GM12878 (cell line): ENCODE data around the gene SIRT7. TPM values are rescaled to one million over a fixed set of nuclear protein-coding genes. Genes with fewer than 3 reads are reported as not detected.

Source experiments
- ATAC-seq: fragments of 200-7000 bp; cut with Tn5 transposase; 3 replicates; pipeline ENCODE4 v1.9.1; 2020; ENCODE audit warnings: mild to moderate bottlenecking, moderate library complexity
- BruUV-seq: library from RNA; stranded (reverse); fragments of 400-500 nt; replicated peaks from 2 replicates; lab custom pipeline; 2021; lab: Mats Ljungman, UMichigan
- CTCF ChIA-PET: fragments of 300-600 bp; sonication (Branson Sonifier 250); formaldehyde crosslinking; extraction: SDS; loops from one replicate; lab custom pipeline; 2021; ENCODE audit warnings: inconsistent platforms; lab: Yijun Ruan, JAX
- POLR2A ChIA-PET: fragments of 350-600 bp; formaldehyde crosslinking; extraction: SDS; loops from one replicate; lab custom pipeline; 2021; ENCODE audit warnings: inconsistent platforms; lab: Charles Lee
- RAD21 ChIA-PET: fragments of 300-600 bp; sonication (Branson Sonifier 250); formaldehyde crosslinking; loops from one replicate; lab custom pipeline; 2023; ENCODE audit warnings: antibody characterized with exemption; ENCODE audit not compliant: unreplicated experiment; lab: Charles Lee
- SMC1A ChIA-PET: fragments of 300-600 bp; sonication (Branson Sonifier 250); formaldehyde crosslinking; loops from one replicate; lab custom pipeline; 2023; ENCODE audit not compliant: unreplicated experiment, uncharacterized antibody; lab: Charles Lee
- DNase-seq: peaks from one replicate; pipeline ENCODE4 v3.0.0-alpha.2; 2011; ENCODE audit warnings: low read depth, low spot score
- FAIRE-seq: peaks from 3 replicates; lab custom pipeline; 2011; peaks lifted over from hg19 to GRCh38; lab: Jason Lieb, UNC
- H2AFZ ChIP-seq: 2 replicates; pipeline ENCODE4 v1.6.0; 2011; ENCODE audit warnings: low read depth, low read length, control low read depth; ENCODE audit not compliant: control insufficient read depth
- H3K27ac ChIP-seq: 2 replicates; pipeline ENCODE4 v1.5.1; 2011; ENCODE audit warnings: control low read depth; ENCODE audit not compliant: control insufficient read depth, insufficient read depth
- H3K27me3 ChIP-seq, 2 experiments: replicated peaks in 1 of 2; 2 replicates each; pipeline versions ENCODE4 v1.6.0 to v1.6.1; 2011; ENCODE audit warnings: low read length in 1 of 2; ENCODE audit not compliant: control insufficient read depth in 2 of 2, insufficient read depth in 2 of 2
- H3K36me3 ChIP-seq, 2 experiments: 2 replicates each; pipeline ENCODE4 v1.5.1; 2011; ENCODE audit warnings: low read length in 1 of 2; ENCODE audit not compliant: control insufficient read depth in 2 of 2, insufficient read depth in 2 of 2
- H3K4me1 ChIP-seq: 2 replicates; pipeline ENCODE4 v1.6.1; 2011; ENCODE audit warnings: mild to moderate bottlenecking, low read length, moderate library complexity, mixed read lengths; ENCODE audit not compliant: control insufficient read depth, insufficient read depth
- H3K4me2 ChIP-seq: 2 replicates; pipeline ENCODE4 v1.6.0; 2011; ENCODE audit warnings: control low read depth; ENCODE audit not compliant: control insufficient read depth, insufficient read depth
- H3K4me3 ChIP-seq: fragments of 200-600 bp; sonication (generic); 2 replicates; pipeline ENCODE4 v1.5.1; 2016
- H3K79me2 ChIP-seq: 2 replicates; pipeline ENCODE4 v1.6.0; 2011; ENCODE audit warnings: low read length; ENCODE audit not compliant: control insufficient read depth, insufficient read depth
- H3K9ac ChIP-seq: 2 replicates; pipeline ENCODE4 v1.8.0; 2011; ENCODE audit warnings: low read length, control low read depth, mixed read lengths; ENCODE audit not compliant: control insufficient read depth, insufficient read depth
- H3K9me3 ChIP-seq: replicated peaks from 3 replicates; pipeline ENCODE4 v1.5.1; 2011; ENCODE audit warnings: mild to moderate bottlenecking, low read length; ENCODE audit not compliant: control insufficient read depth, insufficient read depth
- H4K20me1 ChIP-seq: 2 replicates; pipeline ENCODE4 v1.6.0; 2011; ENCODE audit not compliant: control insufficient read depth, insufficient read depth
- CBX3 ChIP-seq: fragments of 200-600 bp; sonication (generic); IDR thresholded peaks from 2 replicates; pipeline ENCODE4 v1.6.1; 2016; ENCODE audit warnings: low read depth, borderline replicate concordance
- DPF2 ChIP-seq: fragments of 450-650 bp; IDR thresholded peaks from 2 replicates; pipeline ENCODE4 v1.6.1; 2017; ENCODE audit warnings: mild to moderate bottlenecking
- IKZF1 ChIP-seq: fragments of 450-650 bp; conservative IDR thresholded peaks from 2 replicates; pipeline ENCODE4 v1.6.1; 2017; ENCODE audit warnings: antibody characterized with exemption, mild to moderate bottlenecking
- MLLT1 ChIP-seq: fragments of 450-650 bp; IDR thresholded peaks from 2 replicates; pipeline ENCODE4 v1.6.1; 2016; ENCODE audit warnings: mild to moderate bottlenecking
- MTA3 ChIP-seq: IDR thresholded peaks from 2 replicates; pipeline ENCODE4 v1.6.1; 2012; ENCODE audit warnings: low read length, inconsistent platforms, borderline replicate concordance
- MXI1 ChIP-seq: fragments of 150-350 bp; IDR thresholded peaks from 2 replicates; pipeline ENCODE4 v1.6.1; 2011; ENCODE audit warnings: low read depth, mild to moderate bottlenecking, inconsistent platforms, low read length, improper control_type of control experiment
- NR2C1 ChIP-seq: fragments of 450-650 bp; IDR thresholded peaks from 2 replicates; pipeline ENCODE4 v1.6.1; 2017; ENCODE audit warnings: antibody characterized with exemption, mild to moderate bottlenecking, moderate library complexity
- SIX5 ChIP-seq: IDR thresholded peaks from 2 replicates; pipeline ENCODE4 v1.6.1; 2011; ENCODE audit warnings: mild to moderate bottlenecking, low read depth, low read length, moderate library complexity; ENCODE audit not compliant: severe bottlenecking
- SP1 ChIP-seq: IDR thresholded peaks from one replicate; pipeline ENCODE4 v1.6.1; 2011; ENCODE audit warnings: low read depth, low read length
- SUPT20H ChIP-seq: IDR thresholded peaks from 2 replicates; pipeline ENCODE4 v1.6.1; 2011; ENCODE audit warnings: low read depth, mild to moderate bottlenecking, low read length, moderate library complexity, borderline replicate concordance; ENCODE audit not compliant: control insufficient read depth
- WGBS: methylation state at CpG from one replicate; pipeline ENCODE4 v1.1.6; 2016; ENCODE audit warnings: low lambda C conversion rate; ENCODE audit not compliant: insufficient replicate concordance, insufficient coverage; ENCODE audit errors: missing lambda C conversion rate; 5-methylcytosine and 5-hydroxymethylcytosine counted together
- in situ Hi-C: fragments of 300-500 bp; cut with MboI; formaldehyde crosslinking; loops from 9 replicates; pipeline ENCODE4 v1.14.3; 2018; ENCODE audit warnings: mixed read lengths
- intact Hi-C: fragments of 100-400 bp; cut with micrococcal nuclease; formaldehyde crosslinking; loops from one replicate; pipeline ENCODE4 v1.14.2; 2022; ENCODE audit not compliant: unreplicated experiment
- polyA plus RNA-seq, 11 experiments: library from polyadenylated mRNA; depleted of rRNA in 4 of 11; unstranded in 6 of 11; stranded (reverse) in 5 of 11; fragments of >200 nt; fragmentation: Nextera tagmentation in 4 of 11; fragmentation: Illumina TruSeq in 1 of 11; extraction: Ambion mirVana in 4 of 11; extraction: Trizol in 1 of 11; gene quantifications; 1 replicate in 1 of 11; 2 replicates in 10 of 11; pipeline versions ENCODE4 v1.2.1 to v1.2.3, GENCODE V29; 2011 to 2016; ENCODE audit warnings: inconsistent platforms in 2 of 11, missing spikeins in 2 of 11, low read depth in 1 of 11
- total RNA-seq, 4 experiments: library from RNA; depleted of rRNA in 3 of 4; stranded (reverse); fragments of >200 nt in 3 of 4; fragmentation: Illumina TruSeq in 1 of 4; extraction: Trizol in 1 of 4; gene quantifications; 2 replicates each; pipeline versions ENCODE4 v1.2.1 to v1.2.3, GENCODE V29; 2013 to 2021
- TF ChIP-seq, protein P1 (sequence below): IDR thresholded peaks from 2 replicates; pipeline ENCODE4 v1.6.1; 2011; ENCODE audit warnings: borderline replicate concordance, low read depth, mild to moderate bottlenecking, moderate library complexity, mixed read lengths, low read length; ENCODE audit not compliant: insufficient read depth; ENCODE audit errors: extremely low read length
- TF ChIP-seq, protein P2 (sequence below): fragments of 450-650 bp; IDR thresholded peaks from 2 replicates; pipeline ENCODE4 v1.6.1; 2017; ENCODE audit warnings: antibody characterized with exemption, mild to moderate bottlenecking, moderate library complexity
- TF ChIP-seq, protein P3 (sequence below): fragments of 450-650 bp; IDR thresholded peaks from 2 replicates; pipeline ENCODE4 v1.6.1; 2017; ENCODE audit warnings: low read depth, mild to moderate bottlenecking, moderate library complexity

SIRT7 gene
- total and polyA plus RNA-seq, 10 of the 15 experiments (the other 5 are each of a cell fraction or from before 2014, with no cell fraction given), result 1.2 to 56.2 (median 22.7) TPM

- FAIRE-seq (no peak), DNase-seq (no peak), ATAC-seq (peak; percentile 34)
- in situ Hi-C loops (no loop called here), intact Hi-C loops (no loop called here)
- Histone ChIP-seq H3K9me3 (no peaks in the 10 kb centered on the region), H3K4me1 (peaks cover 5% of the 10 kb centered on the region; the same call in 1 of the 2 replicates), H3K36me3 (peaks cover 9 to 31% of the 10 kb centered on the region in 2 experiments), H3K4me2 (peak overlapping the region; percentile 74), H3K27me3 (no peaks in the 10 kb centered on the region), H3K79me2 (peaks cover 18% of the 10 kb centered on the region), H3K9ac (peak overlapping the region; percentile 64), H3K4me3 (peak overlapping the region; percentile 95), H3K27ac (peak overlapping the region; percentile 4; the same call in 1 of the 2 replicates), H2AFZ (peak overlapping the region; percentile 39), H4K20me1 (no peaks in the 10 kb centered on the region)
- WGBS, result 2% methylated on average over 46 of the region's 55 CpGs
- SMC1A ChIA-PET, result no interaction called here
- CTCF ChIA-PET, result no interaction called here
- BruUV-seq, result no TSS peak
- POLR2A ChIA-PET, result interaction anchor here (2.4 kb wide), 1 partner anchor 17 kb away, joined by 13 read pairs; no protein-coding TSS in a partner anchor
- RAD21 ChIA-PET, result interaction anchor here (1.0 kb wide), 1 partner anchor 17 kb away, joined by 3 read pairs; no protein-coding TSS in a partner anchor
- TF ChIP-seq, protein P1, sequence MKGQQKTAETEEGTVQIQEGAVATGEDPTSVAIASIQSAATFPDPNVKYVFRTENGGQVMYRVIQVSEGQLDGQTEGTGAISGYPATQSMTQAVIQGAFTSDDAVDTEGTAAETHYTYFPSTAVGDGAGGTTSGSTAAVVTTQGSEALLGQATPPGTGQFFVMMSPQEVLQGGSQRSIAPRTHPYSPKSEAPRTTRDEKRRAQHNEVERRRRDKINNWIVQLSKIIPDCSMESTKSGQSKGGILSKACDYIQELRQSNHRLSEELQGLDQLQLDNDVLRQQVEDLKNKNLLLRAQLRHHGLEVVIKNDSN, result no peak
- TF ChIP-seq, protein P2, sequence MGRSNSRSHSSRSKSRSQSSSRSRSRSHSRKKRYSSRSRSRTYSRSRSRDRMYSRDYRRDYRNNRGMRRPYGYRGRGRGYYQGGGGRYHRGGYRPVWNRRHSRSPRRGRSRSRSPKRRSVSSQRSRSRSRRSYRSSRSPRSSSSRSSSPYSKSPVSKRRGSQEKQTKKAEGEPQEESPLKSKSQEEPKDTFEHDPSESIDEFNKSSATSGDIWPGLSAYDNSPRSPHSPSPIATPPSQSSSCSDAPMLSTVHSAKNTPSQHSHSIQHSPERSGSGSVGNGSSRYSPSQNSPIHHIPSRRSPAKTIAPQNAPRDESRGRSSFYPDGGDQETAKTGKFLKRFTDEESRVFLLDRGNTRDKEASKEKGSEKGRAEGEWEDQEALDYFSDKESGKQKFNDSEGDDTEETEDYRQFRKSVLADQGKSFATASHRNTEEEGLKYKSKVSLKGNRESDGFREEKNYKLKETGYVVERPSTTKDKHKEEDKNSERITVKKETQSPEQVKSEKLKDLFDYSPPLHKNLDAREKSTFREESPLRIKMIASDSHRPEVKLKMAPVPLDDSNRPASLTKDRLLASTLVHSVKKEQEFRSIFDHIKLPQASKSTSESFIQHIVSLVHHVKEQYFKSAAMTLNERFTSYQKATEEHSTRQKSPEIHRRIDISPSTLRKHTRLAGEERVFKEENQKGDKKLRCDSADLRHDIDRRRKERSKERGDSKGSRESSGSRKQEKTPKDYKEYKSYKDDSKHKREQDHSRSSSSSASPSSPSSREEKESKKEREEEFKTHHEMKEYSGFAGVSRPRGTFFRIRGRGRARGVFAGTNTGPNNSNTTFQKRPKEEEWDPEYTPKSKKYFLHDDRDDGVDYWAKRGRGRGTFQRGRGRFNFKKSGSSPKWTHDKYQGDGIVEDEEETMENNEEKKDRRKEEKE, result peak; percentile 21; the same call in 1 of the 2 replicates
- TF ChIP-seq CBX3 (no peak), SUPT20H (no peak), IKZF1 (peak; percentile 70; the same call in 1 of the 2 replicates), NR2C1 (no peak), SIX5 (no peak), MXI1 (peak; percentile 52; the same call in 1 of the 2 replicates), MTA3 (no peak), MLLT1 (no peak), DPF2 (peak; percentile 45; the same call in 1 of the 2 replicates), SP1 (no peak)
- TF ChIP-seq, protein P3, sequence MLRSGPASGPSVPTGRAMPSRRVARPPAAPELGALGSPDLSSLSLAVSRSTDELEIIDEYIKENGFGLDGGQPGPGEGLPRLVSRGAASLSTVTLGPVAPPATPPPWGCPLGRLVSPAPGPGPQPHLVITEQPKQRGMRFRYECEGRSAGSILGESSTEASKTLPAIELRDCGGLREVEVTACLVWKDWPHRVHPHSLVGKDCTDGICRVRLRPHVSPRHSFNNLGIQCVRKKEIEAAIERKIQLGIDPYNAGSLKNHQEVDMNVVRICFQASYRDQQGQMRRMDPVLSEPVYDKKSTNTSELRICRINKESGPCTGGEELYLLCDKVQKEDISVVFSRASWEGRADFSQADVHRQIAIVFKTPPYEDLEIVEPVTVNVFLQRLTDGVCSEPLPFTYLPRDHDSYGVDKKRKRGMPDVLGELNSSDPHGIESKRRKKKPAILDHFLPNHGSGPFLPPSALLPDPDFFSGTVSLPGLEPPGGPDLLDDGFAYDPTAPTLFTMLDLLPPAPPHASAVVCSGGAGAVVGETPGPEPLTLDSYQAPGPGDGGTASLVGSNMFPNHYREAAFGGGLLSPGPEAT, result no peak
These were observed 7.1 kb downstream of the SIRT7 start for GRCh38 chr17:81910840-81911276.
